ENCODE results near the gene ATL1.
A peak's percentile ranks its signal among the peaks of the same experiment; 100 is the strongest.
"Not testable (repeated sequence)": the region's sequence is repeated elsewhere in the genome, so short reads cannot be mapped to it uniquely, and the experiment has no call there.

The ATL1 gene

GRCh38 chr14:50603565-50603964 lies 43.6 kb downstream of the ATL1 start:
- no peak for DNase-seq (ENCODE audit: low read depth)

GRCh38 chr14:50605766-50606165 lies 45.8 kb downstream of the ATL1 start:
- no peak for DNase-seq (ENCODE audit: low read depth)

GRCh38 chr14:50606468-50606867 lies 46.5 kb downstream of the ATL1 start:
- no peak for DNase-seq (ENCODE audit: low read depth)

GRCh38 chr14:50607181-50607580 lies 47.2 kb downstream of the ATL1 start:
- DNase-seq (ENCODE audit: low read depth) = peak; percentile 10

- DNase-seq (ENCODE audit: low read depth) = no peak
Measured at GRCh38 chr14:50607761-50608160, 47.8 kb downstream of the ATL1 start.

GRCh38 chr14:50608302-50608851 lies 48.4 kb downstream of the ATL1 start:
- no peak for DNase-seq (ENCODE audit: low read depth)

- DNase-seq (ENCODE audit: low read depth) = no peak
Measured at GRCh38 chr14:50610465-50610864, 50.5 kb downstream of the ATL1 start.

GRCh38 chr14:50612806-50613205 lies 52.9 kb downstream of the ATL1 start:
- DNase-seq (ENCODE audit: low read depth) = no peak

- DNase-seq (ENCODE audit: low read depth) = no peak
Measured at GRCh38 chr14:50615056-50615455, 55.1 kb downstream of the ATL1 start.

- no peak for DNase-seq (ENCODE audit: low read depth)
Measured at GRCh38 chr14:50615552-50615951, 55.6 kb downstream of the ATL1 start.

GRCh38 chr14:50616275-50616674 lies 56.3 kb downstream of the ATL1 start:
- DNase-seq (ENCODE audit: low read depth) = no peak

- DNase-seq (ENCODE audit: low read depth) = no peak
Measured at GRCh38 chr14:50619569-50620141, 59.7 kb downstream of the ATL1 start.

GRCh38 chr14:50620341-50620740 lies 60.4 kb downstream of the ATL1 start:
- no peak for DNase-seq (ENCODE audit: low read depth)

- DNase-seq (ENCODE audit: low read depth) = no peak
Measured at GRCh38 chr14:50622978-50623377, 63.0 kb downstream of the ATL1 start.

GRCh38 chr14:50624447-50624846 lies 64.5 kb downstream of the ATL1 start:
- DNase-seq (ENCODE audit: low read depth) = no peak

- not testable (repeated sequence) for DNase-seq (ENCODE audit: low read depth)
Measured at GRCh38 chr14:50624947-50625346, 65.0 kb downstream of the ATL1 start.

GRCh38 chr14:50631408-50631821 lies 71.5 kb downstream of the ATL1 start:
- DNase-seq (ENCODE audit: low read depth) = no peak

- no peak for DNase-seq (ENCODE audit: low read depth)
Measured at GRCh38 chr14:50633954-50634353, 74.0 kb downstream of the ATL1 start.

- DNase-seq (ENCODE audit: low read depth) = no peak
Measured at GRCh38 chr14:50635141-50635540, 75.2 kb downstream of the ATL1 start.

- no peak for DNase-seq (ENCODE audit: low read depth)
Measured at GRCh38 chr14:50647282-50647681, 87.3 kb downstream of the ATL1 start.

GRCh38 chr14:50647753-50648152 lies 87.8 kb downstream of the ATL1 start:
- DNase-seq (ENCODE audit: low read depth) = no peak

- DNase-seq (ENCODE audit: low read depth) = no peak
Measured at GRCh38 chr14:50649691-50650090, 89.7 kb downstream of the ATL1 start.

- DNase-seq (ENCODE audit: low read depth) = no peak
Measured at GRCh38 chr14:50656776-50657175, 96.8 kb downstream of the ATL1 start.

GRCh38 chr14:50657753-50658152 lies 97.8 kb downstream of the ATL1 start:
- DNase-seq (ENCODE audit: low read depth) = no peak

Data from activated T-helper 9 cell treated with anti-CD3 and anti-CD28 coated beads, Interleukin-2, amount 50 U/mL, for 16 hours (primary cell).